ENCODE results near the gene DPH6. TPM values are rescaled to one million over a fixed set of nuclear protein-coding genes. Genes with fewer than 3 reads are reported as not detected.

Gene DPH6
- total RNA-seq, 4 donors from 2014 or later = 17.0 to 41.3 (median 26.0) TPM

GRCh38 chr15:35559683-35560082 is 13.7 kb upstream of the DPH6 start:
- Histone ChIP-seq H3K27me3 (no peaks in the 10 kb centered on the region), H3K27ac (no peak overlapping the region), H3K4me1 (no peaks in the 10 kb centered on the region), H3K9me3 (no peaks in the 10 kb centered on the region), H3K4me3 (no peak overlapping the region), H3K36me3 (no peaks in the 10 kb centered on the region)
- no peak for TF ChIP-seq POLR2A (IDR thresholded peaks at IDR 0.05)
- TF ChIP-seq, protein P1, sequence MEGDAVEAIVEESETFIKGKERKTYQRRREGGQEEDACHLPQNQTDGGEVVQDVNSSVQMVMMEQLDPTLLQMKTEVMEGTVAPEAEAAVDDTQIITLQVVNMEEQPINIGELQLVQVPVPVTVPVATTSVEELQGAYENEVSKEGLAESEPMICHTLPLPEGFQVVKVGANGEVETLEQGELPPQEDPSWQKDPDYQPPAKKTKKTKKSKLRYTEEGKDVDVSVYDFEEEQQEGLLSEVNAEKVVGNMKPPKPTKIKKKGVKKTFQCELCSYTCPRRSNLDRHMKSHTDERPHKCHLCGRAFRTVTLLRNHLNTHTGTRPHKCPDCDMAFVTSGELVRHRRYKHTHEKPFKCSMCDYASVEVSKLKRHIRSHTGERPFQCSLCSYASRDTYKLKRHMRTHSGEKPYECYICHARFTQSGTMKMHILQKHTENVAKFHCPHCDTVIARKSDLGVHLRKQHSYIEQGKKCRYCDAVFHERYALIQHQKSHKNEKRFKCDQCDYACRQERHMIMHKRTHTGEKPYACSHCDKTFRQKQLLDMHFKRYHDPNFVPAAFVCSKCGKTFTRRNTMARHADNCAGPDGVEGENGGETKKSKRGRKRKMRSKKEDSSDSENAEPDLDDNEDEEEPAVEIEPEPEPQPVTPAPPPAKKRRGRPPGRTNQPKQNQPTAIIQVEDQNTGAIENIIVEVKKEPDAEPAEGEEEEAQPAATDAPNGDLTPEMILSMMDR (IDR thresholded peaks at IDR 0.05) = no peak
- DNase-seq = no peak

- no peak overlapping the region for H3K27ac ChIP-seq
- no peaks in the 10 kb centered on the region for H3K9me3 ChIP-seq
- DNase-seq = no peak
- no peaks in the 10 kb centered on the region for H3K4me1 ChIP-seq
- no peaks in the 10 kb centered on the region for H3K36me3 ChIP-seq
- H3K4me3 ChIP-seq = no peak overlapping the region
- H3K27me3 ChIP-seq = no peaks in the 10 kb centered on the region
- TF ChIP-seq POLR2A (IDR thresholded peaks at IDR 0.05) = no peak
- TF ChIP-seq, protein P1 (IDR thresholded peaks at IDR 0.05) = no peak
Measured at GRCh38 chr15:35557544-35557943, 11.6 kb upstream of the DPH6 start.

- H3K27ac ChIP-seq = no peak overlapping the region
- DNase-seq = no peak
Measured at GRCh38 chr15:35557012-35557411, 11.0 kb upstream of the DPH6 start.

DNA sequence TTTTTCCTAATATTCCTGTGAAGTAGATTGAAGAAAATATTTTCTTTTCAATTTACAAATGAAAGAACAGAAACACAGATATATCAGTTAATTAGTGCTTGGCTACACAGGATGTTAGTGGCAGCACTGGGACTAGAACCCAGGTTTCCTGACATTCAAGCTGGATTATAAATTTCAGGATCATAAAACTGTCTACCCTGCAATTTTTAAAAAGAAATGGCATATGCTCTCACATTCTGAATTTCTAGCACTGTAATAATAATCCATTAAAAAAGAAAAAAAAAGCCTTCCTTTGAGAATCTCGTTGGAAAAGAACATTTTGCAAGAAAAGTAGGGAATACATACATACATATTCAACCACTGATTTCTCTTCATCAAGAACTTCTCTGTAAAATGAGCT is 9.3 kb upstream of the DPH6 start:
- Histone ChIP-seq H3K27me3 (no peaks in the 10 kb centered on the region), H3K4me1 (no peaks in the 10 kb centered on the region), H3K9me3 (no peaks in the 10 kb centered on the region), H3K36me3 (no peaks in the 10 kb centered on the region), H3K4me3 (no peak overlapping the region), H3K27ac (no peak overlapping the region)
- DNase-seq = no peak
- no peak for TF ChIP-seq POLR2A (IDR thresholded peaks at IDR 0.05)

More at GRCh38 chr15:35557012-35557411, 11.0 kb upstream of the DPH6 start:
- no peak for TF ChIP-seq POLR2A (IDR thresholded peaks at IDR 0.05)
- TF ChIP-seq, protein P1 (IDR thresholded peaks at IDR 0.05) = no peak
- Histone ChIP-seq H3K9me3 (no peaks in the 10 kb centered on the region), H3K4me1 (no peaks in the 10 kb centered on the region), H3K4me3 (no peak overlapping the region), H3K27me3 (no peaks in the 10 kb centered on the region), H3K36me3 (no peaks in the 10 kb centered on the region)

DNA sequence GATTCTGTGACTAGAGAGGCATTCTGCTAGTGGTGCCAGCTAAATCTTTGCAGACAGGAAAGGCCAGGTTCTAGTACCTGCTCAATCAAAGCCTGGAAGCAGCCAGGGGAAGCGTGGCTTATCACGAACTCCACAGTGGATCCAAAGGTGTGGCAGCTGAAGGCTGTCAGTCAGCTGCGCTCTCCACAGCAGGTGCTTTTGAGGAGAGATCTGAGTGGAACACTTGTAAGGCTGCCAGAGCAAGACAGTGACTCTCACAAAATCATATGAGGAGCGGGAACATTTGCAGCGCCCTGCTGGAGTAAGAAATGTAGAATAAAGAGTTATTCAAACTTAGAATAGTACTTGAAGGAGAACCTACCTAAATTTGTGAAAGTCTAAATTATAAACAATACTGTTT is 5.0 kb upstream of the DPH6 start:
- no peak for DNase-seq
- TF ChIP-seq, protein P1 (IDR thresholded peaks at IDR 0.05) = no peak
- no peak for TF ChIP-seq POLR2A (IDR thresholded peaks at IDR 0.05)

GRCh38 chr15:35549567-35549966 is 3.6 kb upstream of the DPH6 start:
- Histone ChIP-seq H3K9me3 (no peaks in the 10 kb centered on the region), H3K4me3 (no peak overlapping the region), H3K4me1 (peaks cover 0 to 12% (median 0%) of the 10 kb centered on the region in 4 donors), H3K36me3 (no peaks in the 10 kb centered on the region), H3K27me3 (no peaks in the 10 kb centered on the region), H3K27ac (no peak overlapping the region)
- DNase-seq = no peak
- TF ChIP-seq, protein P1 (IDR thresholded peaks at IDR 0.05) = no peak
- no peak for TF ChIP-seq POLR2A (IDR thresholded peaks at IDR 0.05)

More for the DNA sequence above, 5.0 kb upstream of the DPH6 start:
- Histone ChIP-seq H3K27ac (no peak overlapping the region), H3K4me1 (peaks cover 0 to 5% (median 0%) of the 10 kb centered on the region in 4 donors), H3K4me3 (no peak overlapping the region), H3K9me3 (no peaks in the 10 kb centered on the region), H3K27me3 (no peaks in the 10 kb centered on the region), H3K36me3 (no peaks in the 10 kb centered on the region)

All from Peyer's patch (tissue), 4 donors.